Nasal cavity respiratory epithelium epithelial cell of viscerocranial mucosa (primary cell): ENCODE data around the gene F11. TPM values are rescaled to one million over a fixed set of nuclear protein-coding genes. Genes with fewer than 3 reads are reported as not detected.

Source experiments
- total RNA-seq: library from RNA; depleted of rRNA; stranded (reverse); fragments of >200 nt; gene quantifications from 2 replicates; pipeline ENCODE4 v1.2.3, GENCODE V29; 2014

F11 gene
- not detected in 2 replicates for total RNA-seq

DNA sequence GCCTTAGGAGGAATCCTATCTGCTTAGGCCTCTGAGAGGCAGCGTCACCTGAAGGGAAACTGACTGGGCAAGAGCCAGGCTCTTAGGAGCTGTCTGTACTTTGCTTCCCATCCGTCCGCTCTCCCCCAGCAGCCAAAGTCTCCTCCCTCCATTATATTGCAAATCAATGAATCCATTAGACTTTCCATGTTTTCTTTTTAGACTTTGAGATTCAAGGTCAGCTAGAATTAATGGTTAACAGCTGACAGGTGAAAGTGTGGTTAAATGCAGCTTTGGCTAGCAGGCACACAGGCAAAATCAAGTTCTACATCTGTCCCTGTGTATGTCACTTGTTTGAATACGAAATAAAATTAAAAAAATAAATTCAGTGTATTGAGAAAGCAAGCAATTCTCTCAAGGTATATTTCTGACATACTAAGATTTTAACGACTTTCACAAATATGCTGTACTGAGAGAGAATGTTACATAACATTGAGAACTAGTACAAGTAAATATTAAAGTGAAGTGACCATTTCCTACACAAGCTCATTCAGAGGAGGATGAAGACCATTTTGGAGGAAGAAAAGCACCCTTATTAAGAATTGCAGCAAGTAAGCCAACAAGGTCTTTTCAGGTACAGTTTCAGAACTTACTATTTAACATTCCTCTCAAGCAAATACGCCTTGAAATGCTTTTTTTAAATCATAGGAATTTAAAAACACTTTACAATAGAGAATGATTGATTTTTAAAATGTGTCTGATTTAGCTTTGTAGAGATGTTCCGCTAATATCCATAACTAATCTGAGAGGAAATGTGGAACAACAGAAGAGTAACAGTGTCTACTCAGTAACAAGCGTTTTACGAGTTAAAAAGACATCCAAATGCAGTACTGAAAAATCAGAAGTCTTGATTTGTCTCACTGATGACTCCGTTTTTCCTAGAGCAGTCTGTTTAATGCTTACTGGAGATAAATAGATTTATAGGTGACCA is at the start of gene F11:
Gene F11 (plus strand): TSS at position 507 of the 970 bp plus-strand sequence. CDS start 948 bp downstream, outside the sequence.

DNA sequence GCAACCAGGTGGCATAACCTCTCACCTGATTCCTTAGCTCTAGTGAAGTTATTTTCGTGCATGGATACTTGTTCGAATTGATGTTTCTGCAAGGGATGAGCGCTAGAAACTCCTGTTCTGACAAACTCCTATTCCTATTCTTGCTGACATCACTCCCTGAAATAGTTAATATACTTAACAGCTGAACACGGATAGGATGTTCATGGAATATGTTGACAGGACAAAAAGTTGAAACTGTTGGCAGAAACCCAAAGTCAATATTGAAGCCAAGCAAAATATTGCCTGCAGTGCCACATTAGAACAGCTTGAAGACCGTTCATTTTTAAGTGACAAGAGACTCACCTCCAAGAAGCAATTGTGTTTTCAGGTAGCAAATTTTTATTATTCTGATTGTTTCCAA is 38.8 kb upstream of the F11 start, which contains the start of gene KLKB1:
Gene KLKB1 (plus strand): TSS at position 287 of the 400 bp plus-strand sequence. CDS start 689 bp downstream, outside the sequence.

Other genes with a start within 250 kb of the F11 start
- gene TLR3, start 197.0 kb upstream of the F11 start, total RNA-seq = 0.68 and 7.5 TPM in 2 replicates
- under 0.01 and 1.7 TPM in 2 replicates for gene FAM149A, start 161.5 kb upstream of the F11 start, total RNA-seq
- gene CYP4V2, start 74.6 kb upstream of the F11 start, total RNA-seq = 2.7 and 16.4 TPM in 2 replicates
- gene KLKB1, start 38.7 kb upstream of the F11 start, total RNA-seq = not detected in 2 replicates